H1 (cell line): ENCODE data around the gene NPL. TPM values are rescaled to one million over a fixed set of nuclear protein-coding genes. Genes with fewer than 3 reads are reported as not detected.

Experiments
- CTCF ChIA-PET: fragments of 300-600 bp; sonication (Branson Sonifier 250); formaldehyde crosslinking; loops from one replicate; lab custom pipeline; 2021; ENCODE audit not compliant: partially characterized antibody; lab: Charles Lee
- POLR2A ChIA-PET: fragments of 300-600 bp; sonication (Branson Sonifier 250); formaldehyde crosslinking; loops from one replicate; lab custom pipeline; 2021; ENCODE audit warnings: inconsistent platforms; ENCODE audit not compliant: partially characterized antibody; lab: Charles Lee
- DNase-seq, 2 experiments: peaks; one replicate each; pipeline versions ENCODE4 v3.0.0 to v3.0.0-alpha.2; 2010 to 2022; ENCODE audit warnings: low spot score in 2 of 2, low read depth in 1 of 2, mixed read lengths in 1 of 2
- FAIRE-seq: peaks from 2 replicates; lab custom pipeline; 2011; peaks lifted over from hg19 to GRCh38; lab: Jason Lieb, UNC
- H2AFZ ChIP-seq: 2 replicates; pipeline ENCODE4 v1.8.1; 2012; ENCODE audit warnings: low read length, inconsistent platforms
- H2AK5ac ChIP-seq: 2 replicates; pipeline ENCODE4 v1.6.1; 2013; ENCODE audit warnings: low read depth, low read length
- H2BK120ac ChIP-seq: replicated peaks from 2 replicates; pipeline ENCODE3; 2013; ENCODE audit warnings: low read depth, low read length, inconsistent platforms
- H2BK12ac ChIP-seq: 2 replicates; pipeline ENCODE4 v1.6.1; 2013; ENCODE audit warnings: low read depth, low read length
- H2BK15ac ChIP-seq: 2 replicates; pipeline ENCODE4 v1.6.1; 2013; ENCODE audit warnings: low read length
- H2BK20ac ChIP-seq: 2 replicates; pipeline ENCODE4 v1.6.1; 2013; ENCODE audit warnings: low read length
- H2BK5ac ChIP-seq: 2 replicates; pipeline ENCODE4 v1.6.1; 2013; ENCODE audit warnings: low read depth, low read length
- H3K14ac ChIP-seq: 2 replicates; pipeline ENCODE4 v1.6.1; 2013; ENCODE audit warnings: inconsistent platforms; ENCODE audit not compliant: insufficient read length
- H3K18ac ChIP-seq: 2 replicates; pipeline ENCODE4 v1.6.1; 2013; ENCODE audit warnings: low read length; ENCODE audit errors: extremely low read depth
- H3K23ac ChIP-seq: 2 replicates; pipeline ENCODE4 v1.6.1; 2013; ENCODE audit warnings: inconsistent platforms; ENCODE audit not compliant: insufficient read length
- H3K23me2 ChIP-seq: 2 replicates; pipeline ENCODE4 v1.6.1; 2013; ENCODE audit warnings: low read depth, low read length
- H3K27ac ChIP-seq: 2 replicates; pipeline ENCODE4 v1.6.1; 2011; ENCODE audit warnings: low read depth, low read length, inconsistent platforms
- H3K27me3 ChIP-seq, 4 experiments: replicated peaks in 1 of 4; 1 replicate in 1 of 4; 2 replicates in 3 of 4; pipeline versions ENCODE4 v1.6.1 to v1.8.1; 2011 to 2013; ENCODE audit warnings: low read length in 3 of 4, mild to moderate bottlenecking in 3 of 4, inconsistent platforms in 2 of 4, mixed read lengths in 2 of 4, moderate library complexity in 1 of 4; ENCODE audit not compliant: control insufficient read depth in 3 of 4, insufficient read depth in 3 of 4; ENCODE audit errors: extremely low read depth in 1 of 4
- H3K36me3 ChIP-seq, 4 experiments: 2 replicates each; pipeline versions ENCODE4 v1.6.1 to v1.8.1; 2011 to 2013; ENCODE audit warnings: mild to moderate bottlenecking in 4 of 4, low read length in 3 of 4, moderate library complexity in 2 of 4, control low read depth in 1 of 4, inconsistent platforms in 1 of 4; ENCODE audit not compliant: insufficient read depth in 4 of 4, control insufficient read depth in 2 of 4
- H3K4ac ChIP-seq: replicated peaks from 2 replicates; pipeline ENCODE3; 2013; ENCODE audit warnings: low read length, low read depth, mixed read lengths, inconsistent platforms; ENCODE audit not compliant: insufficient read length
- H3K4me1 ChIP-seq, 4 experiments: replicated peaks in 1 of 4; 1 replicate in 1 of 4; 2 replicates in 3 of 4; pipeline versions ENCODE4 v1.6.1 to v1.8.1; 2011 to 2013; ENCODE audit warnings: low read length in 3 of 4, inconsistent platforms in 2 of 4, mixed read lengths in 1 of 4; ENCODE audit not compliant: insufficient read depth in 4 of 4, control insufficient read depth in 3 of 4
- H3K4me2 ChIP-seq, 2 experiments: 2 replicates each; pipeline versions ENCODE4 v1.6.1 to v1.8.1; 2011 to 2013; ENCODE audit warnings: low read depth in 2 of 2, low read length in 2 of 2, control low read depth in 1 of 2, inconsistent platforms in 1 of 2, mild to moderate bottlenecking in 1 of 2; ENCODE audit not compliant: insufficient read depth in 1 of 2
- H3K4me3 ChIP-seq, 4 experiments: fragments of 200-600, 300-600 bp in 1 of 4; sonication (generic), shearing (Covaris generic), sonication (Bioruptor Twin) in 1 of 4; 2 replicates each; pipeline versions ENCODE4 v1.5.1 to v1.8.1; 2011 to 2016; ENCODE audit warnings: low read length in 4 of 4, low read depth in 3 of 4, control low read depth in 2 of 4, inconsistent platforms in 2 of 4, mild to moderate bottlenecking in 2 of 4, mixed read lengths in 1 of 4, moderate library complexity in 1 of 4; ENCODE audit not compliant: insufficient read depth in 2 of 4; ENCODE audit errors: extremely low read depth in 1 of 4
- H3K56ac ChIP-seq: replicated peaks from 2 replicates; pipeline ENCODE3; 2013; ENCODE audit warnings: low read depth, mild to moderate bottlenecking, mixed read lengths, low read length, inconsistent platforms; ENCODE audit not compliant: insufficient read length
- H3K79me1 ChIP-seq: 2 replicates; pipeline ENCODE4 v1.6.1; 2013; ENCODE audit warnings: low read depth, low read length, control low read depth
- H3K79me2 ChIP-seq, 2 experiments: 2 replicates each; pipeline versions ENCODE4 v1.6.1 to v1.8.1; 2012 to 2013; ENCODE audit warnings: low read length in 2 of 2, mild to moderate bottlenecking in 2 of 2, inconsistent platforms in 1 of 2; ENCODE audit not compliant: insufficient read depth in 2 of 2, control insufficient read depth in 1 of 2
- H3K9ac ChIP-seq, 4 experiments: replicated peaks in 1 of 4; 1 replicate in 1 of 4; 2 replicates in 3 of 4; pipeline versions ENCODE4 v1.6.1 to v1.8.1; 2011 to 2013; ENCODE audit warnings: low read depth in 3 of 4, low read length in 3 of 4, control low read depth in 2 of 4, mild to moderate bottlenecking in 2 of 4, moderate library complexity in 2 of 4, inconsistent platforms in 1 of 4; ENCODE audit errors: extremely low read depth in 1 of 4
- H3K9me3 ChIP-seq, 2 experiments: 2 replicates each; pipeline versions ENCODE4 v1.6.1 to v1.8.1; 2012 to 2013; ENCODE audit warnings: mild to moderate bottlenecking in 2 of 2, moderate library complexity in 2 of 2, control low read depth in 1 of 2, inconsistent platforms in 1 of 2, low read depth in 1 of 2, low read length in 1 of 2, mixed read lengths in 1 of 2; ENCODE audit not compliant: insufficient read depth in 2 of 2
- H4K20me1 ChIP-seq, 2 experiments: replicated peaks in 1 of 2; 2 replicates each; pipeline versions ENCODE3 to v1.8.1; 2011 to 2013; ENCODE audit warnings: inconsistent platforms in 2 of 2, low read length in 2 of 2, mild to moderate bottlenecking in 1 of 2; ENCODE audit not compliant: insufficient read depth in 2 of 2, control insufficient read depth in 1 of 2
- H4K5ac ChIP-seq: 2 replicates; pipeline ENCODE4 v1.6.1; 2013; ENCODE audit warnings: low read length, low read depth, mixed read lengths, inconsistent platforms; ENCODE audit not compliant: insufficient read length
- H4K8ac ChIP-seq: 2 replicates; pipeline ENCODE4 v1.8.0; 2013; ENCODE audit warnings: mild to moderate bottlenecking, moderate library complexity, low read length, inconsistent platforms; ENCODE audit not compliant: insufficient read depth; ENCODE audit errors: extremely low read depth
- H4K91ac ChIP-seq: replicated peaks from 2 replicates; pipeline ENCODE3; 2013; ENCODE audit warnings: low read length, mixed read lengths, inconsistent platforms; ENCODE audit not compliant: insufficient read length
- ATF2 ChIP-seq: IDR thresholded peaks from 2 replicates; pipeline ENCODE4 v1.6.1; 2012; ENCODE audit warnings: low read length, inconsistent platforms
- BRCA1 ChIP-seq: IDR thresholded peaks from 2 replicates; pipeline ENCODE4 v1.6.1; 2012; ENCODE audit warnings: low read depth, low read length, improper control_type of control experiment
- FOSL1 ChIP-seq: IDR thresholded peaks from 2 replicates; pipeline ENCODE4 v1.6.1; 2011; ENCODE audit warnings: mild to moderate bottlenecking, low read depth, low read length, moderate library complexity; ENCODE audit not compliant: insufficient read depth
- GABPA ChIP-seq: IDR thresholded peaks from 2 replicates; pipeline ENCODE4 v1.6.1; 2011; ENCODE audit warnings: mild to moderate bottlenecking, low read length, moderate library complexity, borderline replicate concordance; ENCODE audit not compliant: insufficient read depth
- JUN ChIP-seq: IDR thresholded peaks from 2 replicates; pipeline ENCODE4 v1.6.1; 2011; ENCODE audit warnings: low read depth, mild to moderate bottlenecking, improper control_type of control experiment, low read length
- KDM1A ChIP-seq: fragments of 200-600, 300-600 bp; sonication (generic); IDR thresholded peaks from 2 replicates; pipeline ENCODE4 v1.7.1; 2016; ENCODE audit warnings: mild to moderate bottlenecking, low read length, borderline replicate concordance
- KDM4A ChIP-seq: IDR thresholded peaks from one replicate; pipeline ENCODE4 v1.7.1; 2012; ENCODE audit warnings: low read depth, mild to moderate bottlenecking, moderate library complexity, low read length, inconsistent platforms; ENCODE audit not compliant: severe bottlenecking
- NANOG ChIP-seq: IDR thresholded peaks from 2 replicates; pipeline ENCODE4 v1.6.1; 2011; ENCODE audit warnings: low read length, low read depth, mild to moderate bottlenecking, inconsistent platforms; ENCODE audit not compliant: insufficient read depth, poor library complexity, severe bottlenecking
- NRF1 ChIP-seq: IDR thresholded peaks from 2 replicates; pipeline ENCODE4 v1.6.1; 2011; ENCODE audit warnings: mild to moderate bottlenecking, low read depth, low read length, improper control_type of control experiment
- POLR2AphosphoS5 ChIP-seq: IDR thresholded peaks from 2 replicates; pipeline ENCODE4 v1.6.1; 2011; ENCODE audit warnings: low read depth, low read length
- RNF2 ChIP-seq: fragments of 200-900, 300-1000 bp; sonication (generic); IDR thresholded peaks from 2 replicates; pipeline ENCODE4 v1.7.1; 2016; ENCODE audit warnings: borderline replicate concordance, low read depth, mild to moderate bottlenecking, antibody characterized with exemption, low read length; ENCODE audit not compliant: poor library complexity, severe bottlenecking; ENCODE audit errors: missing control alignments
- SRF ChIP-seq: IDR thresholded peaks from 2 replicates; pipeline ENCODE4 v1.6.1; 2011; ENCODE audit warnings: mild to moderate bottlenecking, low read depth, low read length, moderate library complexity
- TAF1 ChIP-seq: IDR thresholded peaks from 2 replicates; pipeline ENCODE4 v1.6.1; 2011; ENCODE audit warnings: mild to moderate bottlenecking, low read depth, low read length
- polyA plus RNA-seq, 7 experiments: library from polyadenylated mRNA; depleted of rRNA in 3 of 7; stranded (reverse) in 5 of 7; unstranded in 2 of 7; fragments of >200 nt in 5 of 7; fragments of 200-250 nt in 2 of 7; gene quantifications; 1 replicate in 5 of 7; 2 replicates in 1 of 7; 4 replicates in 1 of 7; pipeline versions ENCODE4 v1.2.1 to v1.2.3, GENCODE V29; 2011 to 2013; ENCODE audit warnings: missing spikeins in 2 of 7, mixed read lengths in 2 of 7
- total RNA-seq: library from RNA; stranded (reverse); fragmentation: NEBNext Ultra II Directional; extraction: Animal tissue kit (Norgen Biotek cat#: 25700); gene quantifications from 2 replicates; pipeline ENCODE4 v1.2.1, GENCODE V29; 2021

The NPL gene
- total and polyA plus RNA-seq, 2 of the 8 experiments (the other 6 are each of a cell fraction or from before 2014, with no cell fraction given) = 2.2 to 4.4 TPM

- Histone ChIP-seq H3K27me3 (peaks cover 0 to 3% (median 0%) of the 10 kb centered on the region in 4 experiments; a peak in 1 of 7 replicates), H3K36me3 (no peaks in the 10 kb centered on the region), H3K56ac (no peak overlapping the region), H3K23me2 (no peaks in the 10 kb centered on the region), H2BK5ac (no peak overlapping the region), H3K18ac (no peak overlapping the region), H4K8ac (no peak overlapping the region), H4K5ac (no peak overlapping the region), H3K79me2 (no peaks in the 10 kb centered on the region), H3K9ac (no peak overlapping the region), H2BK120ac (no peak overlapping the region), H3K4me1 (peaks cover 0 to 8% (median 3%) of the 10 kb centered on the region in 4 experiments; a peak in 2 of 7 replicates), H3K14ac (no peak overlapping the region), H3K4ac (no peak overlapping the region), H3K27ac (no peak overlapping the region), H3K79me1 (no peaks in the 10 kb centered on the region), H2BK15ac (no peak overlapping the region), H2BK12ac (no peak overlapping the region), H3K4me3 (no peak overlapping the region), H2AK5ac (no peak overlapping the region), H4K20me1 (no peaks in the 10 kb centered on the region), H2BK20ac (no peak overlapping the region), H3K23ac (no peak overlapping the region), H3K4me2 (no peak overlapping the region), H3K9me3 (no peaks in the 10 kb centered on the region), H2AFZ (no peak overlapping the region), H4K91ac (no peak overlapping the region)
- no peak for FAIRE-seq
- CTCF ChIA-PET = interaction anchor here (0.6 to 23.0 kb wide), 61 partner anchors 9 to 763 kb away, joined by 3 to 1131 read pairs (median 5); partner anchors contain the start of genes RGS16 and RNASEL
- POLR2A ChIA-PET = interaction anchor here (1.2 to 12.2 kb wide), 9 partner anchors 58 to 183 kb away, joined by 3 to 166 read pairs (median 5); partner anchors contain the start of gene RGS16
- no peak for DNase-seq
- TF ChIP-seq POLR2AphosphoS5 = no peak
- TF ChIP-seq NANOG = no peak
- TF ChIP-seq NRF1 = no peak
- no peak for TF ChIP-seq BRCA1
- TF ChIP-seq GABPA = no peak
- no peak for TF ChIP-seq KDM4A
- TF ChIP-seq FOSL1 = no peak
- TF ChIP-seq RNF2 = no peak
- no peak for TF ChIP-seq JUN
- TF ChIP-seq SRF = no peak
- no peak for TF ChIP-seq KDM1A
- TF ChIP-seq TAF1 = no peak
- no peak for TF ChIP-seq ATF2
Measured at GRCh38 chr1:182782587-182782913, 7.0 kb upstream of the NPL start.
